BE2C (cell line): ENCODE measurements around the gene GGN.
A peak's percentile ranks its signal among the peaks of the same experiment; 100 is the strongest.

Experiments
- DNase-seq: peaks from one replicate; pipeline ENCODE4 v3.0.0-alpha.2; 2020
- H3K27me3 ChIP-seq: fragments of 250-450 bp; sonication (Bioruptor Pico); 2 replicates; pipeline ENCODE4 v1.5.1; 2020; ENCODE audit warnings: mild to moderate bottlenecking
- H3K36me3 ChIP-seq: fragments of 250-450 bp; sonication (Bioruptor Pico); 2 replicates; pipeline ENCODE4 v1.5.1; 2020; ENCODE audit warnings: mild to moderate bottlenecking
- H3K4me1 ChIP-seq: fragments of 250-450 bp; sonication (Bioruptor Pico); 2 replicates; pipeline ENCODE4 v1.5.1; 2020
- H3K4me3 ChIP-seq: 2 replicates; pipeline ENCODE4 v1.5.1; 2011; ENCODE audit warnings: low read depth, low read length
- H3K9me3 ChIP-seq: fragments of 250-450 bp; sonication (Bioruptor Pico); 2 replicates; pipeline ENCODE4 v1.5.1; 2020
- CTCF ChIP-seq: IDR thresholded peaks from 2 replicates; pipeline ENCODE4 v1.5.1; 2012; ENCODE audit warnings: mild to moderate bottlenecking, low read depth, low read length

GGN gene

DNA sequence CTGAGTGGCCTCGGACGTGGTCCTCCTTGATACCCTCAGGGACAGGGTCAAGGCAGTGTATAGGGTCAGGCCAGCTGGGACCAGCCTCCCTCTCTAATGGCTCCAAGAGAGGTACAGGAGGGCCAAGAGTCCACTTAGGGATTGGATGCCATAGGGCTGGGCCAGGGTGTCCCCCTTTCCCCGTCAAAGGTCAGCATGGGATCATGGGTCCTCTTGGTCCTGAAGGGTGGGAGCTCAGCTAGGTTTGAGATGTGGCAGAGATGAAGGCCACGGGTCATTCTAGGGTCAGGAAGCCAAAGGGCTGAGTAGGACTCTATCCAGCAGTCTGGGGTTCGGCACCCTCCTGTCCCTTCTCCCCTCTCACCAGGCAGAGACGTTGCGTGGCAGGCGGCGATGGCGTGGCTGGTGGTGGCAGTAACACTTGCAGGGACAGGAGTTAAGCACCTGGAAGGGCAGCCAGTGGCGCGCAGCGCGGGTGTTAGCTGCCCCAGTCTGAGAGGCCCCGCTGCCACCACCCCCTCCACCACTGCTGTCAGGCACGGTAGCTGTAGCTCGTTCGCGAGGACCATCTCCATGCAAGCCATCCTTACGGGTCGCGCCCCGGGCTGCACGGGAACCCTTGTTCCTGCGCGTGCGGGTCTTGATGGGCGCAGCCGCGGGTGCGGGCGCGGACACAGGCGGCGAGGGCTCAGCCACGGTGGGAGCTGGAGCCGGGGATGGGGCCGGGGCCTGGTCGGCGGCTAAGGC is 2.6 kb downstream of the GGN start:
- no peak for TF ChIP-seq CTCF
- Histone ChIP-seq H3K27me3 (no peaks in the 10 kb centered on the region), H3K36me3 (peaks cover 20% of the 10 kb centered on the region), H3K9me3 (no peaks in the 10 kb centered on the region), H3K4me3 (no peak overlapping the region), H3K4me1 (no peaks in the 10 kb centered on the region; the same call in 1 of the 2 replicates)
- DNase-seq, result no peak

- peaks cover 26% of the 10 kb centered on the region for H3K36me3 ChIP-seq
- no peaks in the 10 kb centered on the region for H3K9me3 ChIP-seq
- DNase-seq, result peak; percentile 37
- peak; percentile 39 for TF ChIP-seq CTCF
- H3K4me3 ChIP-seq, result no peak overlapping the region
- H3K27me3 ChIP-seq, result no peaks in the 10 kb centered on the region
- no peaks in the 10 kb centered on the region; the same call in 1 of the 2 replicates for H3K4me1 ChIP-seq
Measured at GRCh38 chr19:38384209-38385027, 3.4 kb downstream of the GGN start.

- Histone ChIP-seq H3K9me3 (no peaks in the 10 kb centered on the region), H3K36me3 (peaks cover 32% of the 10 kb centered on the region), H3K4me1 (no peaks in the 10 kb centered on the region), H3K27me3 (no peaks in the 10 kb centered on the region), H3K4me3 (no peak overlapping the region)
- DNase-seq, result no peak
- no peak for TF ChIP-seq CTCF
Measured at GRCh38 chr19:38383743-38384142, 4.1 kb downstream of the GGN start.

- Histone ChIP-seq H3K36me3 (peaks cover 33% of the 10 kb centered on the region), H3K9me3 (no peaks in the 10 kb centered on the region), H3K4me1 (no peaks in the 10 kb centered on the region), H3K4me3 (no peak overlapping the region), H3K27me3 (no peaks in the 10 kb centered on the region)
- DNase-seq, result no peak
- TF ChIP-seq CTCF, result no peak
Measured at GRCh38 chr19:38383184-38383583, 4.7 kb downstream of the GGN start.

GRCh38 chr19:38381138-38381537 is 6.7 kb downstream of the GGN start:
- Histone ChIP-seq H3K9me3 (no peaks in the 10 kb centered on the region), H3K36me3 (peaks cover 46% of the 10 kb centered on the region), H3K27me3 (no peaks in the 10 kb centered on the region), H3K4me3 (no peak overlapping the region), H3K4me1 (no peaks in the 10 kb centered on the region)
- DNase-seq, result no peak
- TF ChIP-seq CTCF, result no peak

- Histone ChIP-seq H3K27me3 (no peaks in the 10 kb centered on the region), H3K36me3 (peaks cover 49% of the 10 kb centered on the region), H3K4me1 (no peaks in the 10 kb centered on the region; the same call in 1 of the 2 replicates), H3K4me3 (no peak overlapping the region), H3K9me3 (no peaks in the 10 kb centered on the region)
- no peak for TF ChIP-seq CTCF
- no peak for DNase-seq
Measured at GRCh38 chr19:38378866-38379265, 9.0 kb downstream of the GGN start.
